ENCODE measurements around the gene SUN2. TPM values are rescaled to one million over a fixed set of nuclear protein-coding genes. Genes with fewer than 3 reads are reported as not detected.

SUN2 gene
- total and polyA plus RNA-seq, 2 of the 13 experiments (the other 11 are each of a cell fraction or from before 2014, with no cell fraction given) = 45.6 to 56.6 TPM

DNA sequence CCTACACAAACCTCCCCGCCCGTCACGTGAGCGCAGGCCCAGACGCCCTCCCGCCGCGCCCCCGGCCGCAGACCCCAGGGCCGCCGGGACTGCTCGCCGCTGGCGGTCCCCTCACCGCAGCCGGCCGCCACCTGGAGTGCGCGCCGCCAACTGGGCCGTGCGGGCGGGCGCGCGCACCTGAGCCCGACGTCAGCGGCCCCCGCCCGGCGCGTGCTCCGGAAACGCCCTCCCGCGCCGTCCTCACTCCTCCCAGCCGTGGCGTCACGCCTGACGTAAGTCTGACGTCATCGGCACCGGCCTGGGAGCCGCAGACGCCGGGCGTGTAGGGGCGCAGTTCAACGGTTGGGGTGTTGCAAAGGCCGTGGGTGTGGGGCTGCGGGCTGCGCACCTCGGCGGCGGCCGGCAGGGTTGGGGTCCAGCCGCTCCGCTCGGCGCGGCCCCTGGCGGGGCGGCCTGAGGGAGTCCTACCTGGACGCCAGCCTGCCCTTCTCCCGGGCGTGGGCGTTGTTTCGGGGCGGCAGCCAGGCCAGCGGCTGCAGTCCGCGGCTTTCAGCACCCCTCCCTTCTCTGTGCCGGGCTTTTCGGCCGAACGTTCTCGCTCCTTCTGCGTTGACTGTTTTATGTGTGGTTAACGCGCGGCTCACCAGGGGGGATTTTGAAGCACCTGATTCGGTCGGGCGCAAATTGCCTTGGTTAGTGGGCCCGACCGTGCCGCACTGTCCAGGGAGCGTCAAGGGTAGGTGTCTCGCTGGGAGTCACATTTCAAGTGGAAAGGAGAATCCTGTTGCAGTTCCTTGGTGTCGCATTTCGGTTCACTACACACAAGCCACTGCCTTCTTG is 54.8 kb downstream of the SUN2 start, which contains the start of gene JOSD1 (continued):
- TF ChIP-seq, protein P1, sequence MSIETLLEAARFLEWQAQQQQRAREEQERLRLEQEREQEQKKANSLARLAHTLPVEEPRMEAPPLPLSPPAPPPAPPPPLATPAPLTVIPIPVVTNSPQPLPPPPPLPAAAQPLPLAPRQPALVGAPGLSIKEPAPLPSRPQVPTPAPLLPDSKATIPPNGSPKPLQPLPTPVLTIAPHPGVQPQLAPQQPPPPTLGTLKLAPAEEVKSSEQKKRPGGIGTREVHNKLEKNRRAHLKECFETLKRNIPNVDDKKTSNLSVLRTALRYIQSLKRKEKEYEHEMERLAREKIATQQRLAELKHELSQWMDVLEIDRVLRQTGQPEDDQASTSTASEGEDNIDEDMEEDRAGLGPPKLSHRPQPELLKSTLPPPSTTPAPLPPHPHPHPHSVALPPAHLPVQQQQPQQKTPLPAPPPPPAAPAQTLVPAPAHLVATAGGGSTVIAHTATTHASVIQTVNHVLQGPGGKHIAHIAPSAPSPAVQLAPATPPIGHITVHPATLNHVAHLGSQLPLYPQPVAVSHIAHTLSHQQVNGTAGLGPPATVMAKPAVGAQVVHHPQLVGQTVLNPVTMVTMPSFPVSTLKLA (IDR thresholded peaks at IDR 0.05) = no peak; the same call in 1 of the 2 replicates
- TF ChIP-seq PRPF4 (IDR thresholded peaks at IDR 0.05; ENCODE audit: low read depth, low read length, poor library complexity, severe bottlenecking) = no peak
- peak; percentile 63; the same call in 1 of the 3 replicates for TF ChIP-seq MXI1 (IDR thresholded peaks at IDR 0.05; ENCODE audit: borderline replicate concordance, low read depth, low read length)
- TF ChIP-seq HOXA7 (CRISPR knock-in tag; IDR thresholded peaks at IDR 0.05) = no peak
- TF ChIP-seq ZNF333 (CRISPR knock-in tag; IDR thresholded peaks at IDR 0.05; ENCODE audit: borderline replicate concordance) = peak; percentile 61; the same call in 1 of the 2 replicates
- TF ChIP-seq, protein P2, sequence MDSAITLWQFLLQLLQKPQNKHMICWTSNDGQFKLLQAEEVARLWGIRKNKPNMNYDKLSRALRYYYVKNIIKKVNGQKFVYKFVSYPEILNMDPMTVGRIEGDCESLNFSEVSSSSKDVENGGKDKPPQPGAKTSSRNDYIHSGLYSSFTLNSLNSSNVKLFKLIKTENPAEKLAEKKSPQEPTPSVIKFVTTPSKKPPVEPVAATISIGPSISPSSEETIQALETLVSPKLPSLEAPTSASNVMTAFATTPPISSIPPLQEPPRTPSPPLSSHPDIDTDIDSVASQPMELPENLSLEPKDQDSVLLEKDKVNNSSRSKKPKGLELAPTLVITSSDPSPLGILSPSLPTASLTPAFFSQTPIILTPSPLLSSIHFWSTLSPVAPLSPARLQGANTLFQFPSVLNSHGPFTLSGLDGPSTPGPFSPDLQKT (CRISPR knock-in tag; IDR thresholded peaks at IDR 0.05; ENCODE audit: borderline replicate concordance) = peak; percentile 25; the same call in 1 of the 2 replicates
- 0 out of 2 replicates have a peak, but pooled peaks have one; percentile 56 for TF ChIP-seq NFATC3 (CRISPR knock-in tag; IDR thresholded peaks at IDR 0.05)
- TF ChIP-seq, protein P3, sequence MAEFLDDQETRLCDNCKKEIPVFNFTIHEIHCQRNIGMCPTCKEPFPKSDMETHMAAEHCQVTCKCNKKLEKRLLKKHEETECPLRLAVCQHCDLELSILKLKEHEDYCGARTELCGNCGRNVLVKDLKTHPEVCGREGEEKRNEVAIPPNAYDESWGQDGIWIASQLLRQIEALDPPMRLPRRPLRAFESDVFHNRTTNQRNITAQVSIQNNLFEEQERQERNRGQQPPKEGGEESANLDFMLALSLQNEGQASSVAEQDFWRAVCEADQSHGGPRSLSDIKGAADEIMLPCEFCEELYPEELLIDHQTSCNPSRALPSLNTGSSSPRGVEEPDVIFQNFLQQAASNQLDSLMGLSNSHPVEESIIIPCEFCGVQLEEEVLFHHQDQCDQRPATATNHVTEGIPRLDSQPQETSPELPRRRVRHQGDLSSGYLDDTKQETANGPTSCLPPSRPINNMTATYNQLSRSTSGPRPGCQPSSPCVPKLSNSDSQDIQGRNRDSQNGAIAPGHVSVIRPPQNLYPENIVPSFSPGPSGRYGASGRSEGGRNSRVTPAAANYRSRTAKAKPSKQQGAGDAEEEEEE (CRISPR knock-in tag; IDR thresholded peaks at IDR 0.05; ENCODE audit: borderline replicate concordance) = no peak
- 0 out of 2 replicates have a peak, but pooled peaks have one; percentile 32 for TF ChIP-seq ZNF335 (CRISPR knock-in tag; IDR thresholded peaks at IDR 0.05)
- peak; percentile 84; the same call in 1 of the 2 replicates for TF ChIP-seq BATF2 (CRISPR knock-in tag; IDR thresholded peaks at IDR 0.05)
- TF ChIP-seq PCBP1 (IDR thresholded peaks at IDR 0.05; ENCODE audit: borderline replicate concordance, low read depth, low read length) = no peak
- no peak for TF ChIP-seq SMARCE1 (IDR thresholded peaks at IDR 0.05; ENCODE audit: borderline replicate concordance)
- TF ChIP-seq SIX4 (CRISPR knock-in tag; IDR thresholded peaks at IDR 0.05) = peak; percentile 25; the same call in 1 of the 2 replicates
- peak; percentile 69 for TF ChIP-seq TARDBP (CRISPR knock-in tag; IDR thresholded peaks at IDR 0.05)
- TF ChIP-seq RELA (CRISPR knock-in tag; IDR thresholded peaks at IDR 0.05) = no peak
- TF ChIP-seq ZMYM4 (CRISPR knock-in tag; IDR thresholded peaks at IDR 0.05) = peak; percentile 54
- TF ChIP-seq SRSF1 (optimal IDR thresholded peaks at IDR 0.05; ENCODE audit: low read depth, low read length) = peak; percentile 70
- peak; percentile 91 for TF ChIP-seq SAP130 (CRISPR knock-in tag; IDR thresholded peaks at IDR 0.05; ENCODE audit: low read depth)
- no peak for TF ChIP-seq STAT5B (CRISPR knock-in tag; IDR thresholded peaks at IDR 0.05)
- TF ChIP-seq BCL6 (CRISPR knock-in tag; IDR thresholded peaks at IDR 0.05) = no peak; the same call in 1 of the 2 replicates
- TF ChIP-seq ZNF552 (CRISPR knock-in tag; IDR thresholded peaks at IDR 0.05; ENCODE audit: borderline replicate concordance) = no peak
- peak; percentile 93; the same call in 1 of the 2 replicates for TF ChIP-seq NFKB2 (CRISPR knock-in tag; IDR thresholded peaks at IDR 0.05; ENCODE audit: borderline replicate concordance)
- no peak for TF ChIP-seq PITX1 (CRISPR knock-in tag; IDR thresholded peaks at IDR 0.05)
- peak; percentile 45; the same call in 1 of the 2 replicates for TF ChIP-seq ZNF557 (CRISPR knock-in tag; IDR thresholded peaks at IDR 0.05)

Measured in HepG2 (cell line).